Smooth muscle cell (in vitro differentiated cells): Measurements from ENCODE around the gene TEX13C. TPM values are rescaled to one million over a fixed set of nuclear protein-coding genes. Genes with fewer than 3 reads are reported as not detected.

Source experiments
- DNase-seq: peaks from one replicate; lab custom pipeline; 2025; ENCODE audit not compliant: unreplicated experiment; lab: John Stamatoyannopoulos, UW
- H2AFZ ChIP-seq: fragments of 200-600 bp; sonication (generic); 2 replicates; pipeline ENCODE4 v1.6.0; 2016; ENCODE audit warnings: antibody characterized with exemption, low read depth, mild to moderate bottlenecking
- H3F3A ChIP-seq: fragments of 200-600 bp; sonication (generic); 2 replicates; pipeline ENCODE4 v1.6.0; 2017; ENCODE audit warnings: antibody characterized with exemption, low read depth
- H3K27ac ChIP-seq: fragments of 200-600 bp; sonication (generic); 2 replicates; pipeline ENCODE4 v1.5.1; 2016; ENCODE audit warnings: low read depth, mild to moderate bottlenecking
- H3K27me3 ChIP-seq: fragments of 200-600 bp; sonication (generic); 2 replicates; pipeline ENCODE4 v1.6.1; 2016; ENCODE audit warnings: low read depth, mild to moderate bottlenecking
- H3K36me3 ChIP-seq: fragments of 200-600 bp; sonication (generic); 2 replicates; pipeline ENCODE4 v1.5.1; 2016; ENCODE audit warnings: low read depth
- H3K4me1 ChIP-seq: fragments of 200-600 bp; sonication (generic); 2 replicates; pipeline ENCODE4 v1.5.1; 2016; ENCODE audit warnings: low read depth
- H3K4me2 ChIP-seq: fragments of 200-600 bp; sonication (generic); 2 replicates; pipeline ENCODE4 v1.6.0; 2016; ENCODE audit warnings: mild to moderate bottlenecking
- H3K4me3 ChIP-seq: fragments of 200-600 bp; sonication (generic); 2 replicates; pipeline ENCODE4 v1.5.1; 2016; ENCODE audit warnings: mild to moderate bottlenecking
- H3K79me2 ChIP-seq: fragments of 200-600 bp; sonication (generic); 2 replicates; pipeline ENCODE4 v1.6.0; 2016; ENCODE audit warnings: low read depth, mild to moderate bottlenecking
- H3K9ac ChIP-seq: fragments of 200-600 bp; sonication (generic); 2 replicates; pipeline ENCODE4 v1.6.0; 2016; ENCODE audit warnings: low read depth
- H3K9me3 ChIP-seq: fragments of 200-600 bp; sonication (generic); replicated peaks from 2 replicates; pipeline ENCODE4 v1.5.1; 2016; ENCODE audit warnings: low read depth
- H4K20me1 ChIP-seq: fragments of 200-600 bp; sonication (generic); 2 replicates; pipeline ENCODE4 v1.6.0; 2016; ENCODE audit warnings: low read depth
- WGBS: methylation state at CpG from one replicate; pipeline ENCODE4 v1.1.7; 2016; ENCODE audit warnings: low lambda C conversion rate; 5-methylcytosine and 5-hydroxymethylcytosine counted together
- polyA plus RNA-seq: library from polyadenylated mRNA; unstranded; fragments of >200 nt; fragmentation: Nextera tagmentation; extraction: Ambion mirVana; gene quantifications from 2 replicates; pipeline ENCODE4 v1.2.1, GENCODE V29; 2016
- total RNA-seq: library from RNA; depleted of rRNA; stranded (reverse); fragments of >200 nt; gene quantifications from 2 replicates; pipeline ENCODE4 v1.2.3, GENCODE V29; 2014
- TF ChIP-seq, protein P1 (sequence below): fragments of 200-600 bp; sonication (generic); IDR thresholded peaks from 2 replicates; pipeline ENCODE4 v1.5.1; 2017; ENCODE audit warnings: borderline replicate concordance, mild to moderate bottlenecking, antibody characterized with exemption; ENCODE audit not compliant: insufficient read depth, poor library complexity, severe bottlenecking

Gene TEX13C
- total and polyA plus RNA-seq, 2 experiments from 2014 or later: not detected

DNA sequence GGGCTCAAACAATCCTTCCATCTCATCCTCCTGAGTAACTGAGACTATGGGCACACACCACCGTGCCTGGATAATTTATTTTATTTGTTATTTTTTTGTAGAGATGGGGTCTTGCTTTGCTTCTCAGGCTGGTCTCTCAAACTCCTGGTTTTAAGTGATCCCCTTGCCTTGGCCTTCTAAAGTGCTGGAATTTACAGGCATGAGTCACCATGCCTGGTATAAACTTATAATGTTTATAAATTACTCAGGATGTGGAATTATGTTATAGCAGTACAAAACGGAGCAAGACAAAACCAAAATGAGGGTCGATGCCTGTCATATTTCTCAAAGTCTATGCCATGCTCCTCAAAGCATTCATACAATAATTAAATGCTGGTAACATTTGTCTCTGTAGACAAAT lies 29.8 kb upstream of the TEX13C start:
- no peaks in the 10 kb centered on the region for H4K20me1 ChIP-seq
- H2AFZ ChIP-seq: no peak overlapping the region
- H3K4me2 ChIP-seq: peak overlapping the region; percentile 36
- H3F3A ChIP-seq: no peaks in the 10 kb centered on the region
- H3K4me1 ChIP-seq: no peaks in the 10 kb centered on the region
- no peaks in the 10 kb centered on the region for H3K36me3 ChIP-seq
- no peak for DNase-seq
- no peak overlapping the region for H3K9ac ChIP-seq
- no peaks in the 10 kb centered on the region for H3K9me3 ChIP-seq
- TF ChIP-seq, protein P1, sequence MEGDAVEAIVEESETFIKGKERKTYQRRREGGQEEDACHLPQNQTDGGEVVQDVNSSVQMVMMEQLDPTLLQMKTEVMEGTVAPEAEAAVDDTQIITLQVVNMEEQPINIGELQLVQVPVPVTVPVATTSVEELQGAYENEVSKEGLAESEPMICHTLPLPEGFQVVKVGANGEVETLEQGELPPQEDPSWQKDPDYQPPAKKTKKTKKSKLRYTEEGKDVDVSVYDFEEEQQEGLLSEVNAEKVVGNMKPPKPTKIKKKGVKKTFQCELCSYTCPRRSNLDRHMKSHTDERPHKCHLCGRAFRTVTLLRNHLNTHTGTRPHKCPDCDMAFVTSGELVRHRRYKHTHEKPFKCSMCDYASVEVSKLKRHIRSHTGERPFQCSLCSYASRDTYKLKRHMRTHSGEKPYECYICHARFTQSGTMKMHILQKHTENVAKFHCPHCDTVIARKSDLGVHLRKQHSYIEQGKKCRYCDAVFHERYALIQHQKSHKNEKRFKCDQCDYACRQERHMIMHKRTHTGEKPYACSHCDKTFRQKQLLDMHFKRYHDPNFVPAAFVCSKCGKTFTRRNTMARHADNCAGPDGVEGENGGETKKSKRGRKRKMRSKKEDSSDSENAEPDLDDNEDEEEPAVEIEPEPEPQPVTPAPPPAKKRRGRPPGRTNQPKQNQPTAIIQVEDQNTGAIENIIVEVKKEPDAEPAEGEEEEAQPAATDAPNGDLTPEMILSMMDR: no peak
- H3K4me3 ChIP-seq: no peak overlapping the region
- H3K79me2 ChIP-seq: no peaks in the 10 kb centered on the region
- no peaks in the 10 kb centered on the region for H3K27me3 ChIP-seq
- H3K27ac ChIP-seq: no peak overlapping the region
- 62% methylated on average over 3 of the region's 3 CpGs for WGBS

DNA sequence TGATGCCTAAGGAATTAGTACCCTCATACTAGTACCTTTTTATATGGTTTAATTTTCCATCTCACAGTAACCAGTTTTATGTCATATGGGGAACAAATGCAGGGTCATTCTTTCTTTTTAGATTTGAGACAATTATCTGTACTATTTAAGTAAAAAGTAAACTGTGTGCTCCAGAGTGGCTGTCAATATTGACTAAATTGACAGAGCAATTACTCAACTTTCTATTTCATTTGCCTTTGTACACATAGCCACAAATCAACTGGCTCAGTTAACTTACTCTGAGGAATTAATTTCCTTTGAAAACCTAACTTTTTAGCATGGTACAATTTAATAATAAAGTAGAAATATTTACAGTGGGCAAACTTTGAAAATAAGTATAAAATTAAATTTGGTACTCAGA lies 28.5 kb upstream of the TEX13C start:
- Histone ChIP-seq H2AFZ (no peak overlapping the region), H3K27ac (no peak overlapping the region), H3K79me2 (no peaks in the 10 kb centered on the region), H3K4me3 (no peak overlapping the region), H3K27me3 (no peaks in the 10 kb centered on the region), H3K4me1 (no peaks in the 10 kb centered on the region), H3K36me3 (no peaks in the 10 kb centered on the region), H3K4me2 (no peak overlapping the region), H3K9ac (no peak overlapping the region), H4K20me1 (no peaks in the 10 kb centered on the region), H3K9me3 (no peaks in the 10 kb centered on the region), H3F3A (no peaks in the 10 kb centered on the region)
- no peak for DNase-seq
- TF ChIP-seq, protein P1: no peak

DNA sequence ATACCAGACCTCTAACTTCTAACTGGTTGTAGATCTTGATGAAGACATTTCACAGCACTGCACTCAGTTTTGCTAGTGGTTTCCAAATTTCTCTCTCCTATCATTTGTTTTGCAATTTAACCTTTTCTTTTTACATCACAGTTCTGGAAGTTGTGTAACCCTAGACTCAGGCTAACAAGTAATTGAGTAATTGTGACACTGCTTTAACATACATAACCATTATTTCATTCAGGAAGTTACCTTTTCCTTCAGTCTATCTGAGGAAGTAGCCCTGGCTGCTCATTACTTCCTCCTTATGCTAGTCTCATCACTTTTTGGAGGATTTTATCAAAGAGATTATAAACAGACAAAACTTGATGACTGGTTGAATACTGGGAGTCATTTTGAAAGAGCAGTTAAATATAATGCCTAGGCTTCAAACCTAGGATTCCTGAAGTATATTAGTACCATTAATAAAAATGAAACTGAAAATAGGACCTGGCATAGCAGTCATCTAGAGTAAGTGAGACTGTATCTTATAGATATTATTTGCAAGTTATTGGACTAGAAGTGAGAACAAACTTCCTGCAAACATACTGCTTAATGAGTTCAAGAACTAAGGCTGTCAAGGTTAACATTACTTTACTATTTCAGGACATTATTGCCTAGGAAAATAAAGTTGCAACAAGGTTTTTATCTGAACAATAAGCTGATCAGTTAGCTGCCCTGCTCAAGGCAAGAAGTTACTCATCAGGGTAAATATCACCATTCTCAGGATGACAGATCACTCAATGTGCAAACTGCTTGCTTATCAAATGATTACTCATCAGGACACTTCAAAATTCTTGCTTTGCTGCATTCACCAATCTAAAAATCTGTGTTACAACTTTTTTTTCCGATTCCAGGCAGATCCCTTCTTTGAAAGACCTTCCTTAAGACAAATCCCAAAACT lies 25.6 kb upstream of the TEX13C start:
- Histone ChIP-seq H2AFZ (no peak overlapping the region), H3K79me2 (no peaks in the 10 kb centered on the region), H3K27ac (no peak overlapping the region), H3K4me2 (no peak overlapping the region), H3K4me3 (no peak overlapping the region), H4K20me1 (no peaks in the 10 kb centered on the region), H3F3A (no peaks in the 10 kb centered on the region), H3K9ac (no peak overlapping the region), H3K27me3 (no peaks in the 10 kb centered on the region), H3K9me3 (no peaks in the 10 kb centered on the region), H3K36me3 (no peaks in the 10 kb centered on the region), H3K4me1 (no peaks in the 10 kb centered on the region)
- DNase-seq: no peak
- WGBS: 32% methylated on average over 1 of the region's 1 CpG
- TF ChIP-seq, protein P1: no peak

- no peak overlapping the region for H3K4me3 ChIP-seq
- H3K36me3 ChIP-seq: no peaks in the 10 kb centered on the region
- no peaks in the 10 kb centered on the region for H3K27me3 ChIP-seq
- TF ChIP-seq, protein P1: no peak
- no peak for DNase-seq
- H2AFZ ChIP-seq: no peak overlapping the region
- no peaks in the 10 kb centered on the region for H3K9me3 ChIP-seq
- H4K20me1 ChIP-seq: no peaks in the 10 kb centered on the region
- H3K9ac ChIP-seq: no peak overlapping the region
- H3K79me2 ChIP-seq: no peaks in the 10 kb centered on the region
- H3K4me2 ChIP-seq: peak overlapping the region; percentile 15
- no peak overlapping the region for H3K27ac ChIP-seq
- no peaks in the 10 kb centered on the region for H3F3A ChIP-seq
- H3K4me1 ChIP-seq: no peaks in the 10 kb centered on the region
- 67% methylated on average over 2 of the region's 2 CpGs for WGBS
These were observed 24.3 kb upstream of the TEX13C start for GRCh38 chrX:125295337-125295736.
